Activated CD4-positive, alpha-beta T cell treated with anti-CD3 and anti-CD28 coated beads for 1 hour (primary cell): Measurements from ENCODE around the gene CUX1.
"Not testable (repeated sequence)": the region's sequence is repeated elsewhere in the genome, so short reads cannot be mapped to it uniquely, and the experiment has no call there.

Source experiments
- DNase-seq: peaks from one replicate; pipeline ENCODE4 v3.0.0-alpha.2; 2020

Gene CUX1

DNA sequence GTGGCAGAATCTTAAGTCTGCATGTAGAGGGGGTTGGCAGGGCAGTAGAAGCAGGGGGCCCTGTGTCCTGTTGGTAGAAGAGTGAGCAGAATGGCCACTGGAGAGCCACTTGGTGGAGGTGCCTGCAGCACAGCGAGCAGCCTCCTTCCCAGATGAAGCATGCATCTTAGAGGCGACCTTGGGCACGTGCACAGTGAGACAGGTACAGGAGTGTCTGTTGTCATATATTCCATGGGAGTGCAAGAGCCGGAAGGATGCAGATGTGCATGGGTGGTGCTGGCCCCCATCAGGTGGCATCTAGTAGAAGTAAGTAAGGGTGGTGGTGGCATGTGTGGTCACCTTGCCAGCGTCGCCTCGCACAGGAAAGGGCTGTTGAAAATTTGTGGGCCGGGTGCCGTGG, 53.9 kb downstream of the CUX1 start:
- DNase-seq = no peak

DNA sequence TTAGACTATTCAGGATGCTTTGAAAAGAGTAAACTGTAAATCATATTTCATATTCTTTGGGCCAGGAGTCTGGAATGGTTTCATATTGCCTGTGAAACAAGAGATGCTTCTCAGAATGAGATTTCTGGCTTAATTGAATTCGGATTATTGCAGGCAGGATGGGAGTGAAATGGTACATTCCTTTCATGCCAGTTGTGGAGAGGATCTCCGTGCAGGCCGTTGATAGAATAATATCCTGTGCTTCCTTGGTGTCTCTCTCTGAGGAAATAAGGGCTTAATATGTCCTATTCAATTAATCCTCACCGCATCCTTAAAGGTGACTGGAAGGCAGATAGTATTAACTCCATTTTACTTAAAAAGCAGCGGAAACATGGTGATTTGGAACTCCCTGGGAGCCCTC, 56.6 kb downstream of the CUX1 start:
- no peak for DNase-seq

DNA sequence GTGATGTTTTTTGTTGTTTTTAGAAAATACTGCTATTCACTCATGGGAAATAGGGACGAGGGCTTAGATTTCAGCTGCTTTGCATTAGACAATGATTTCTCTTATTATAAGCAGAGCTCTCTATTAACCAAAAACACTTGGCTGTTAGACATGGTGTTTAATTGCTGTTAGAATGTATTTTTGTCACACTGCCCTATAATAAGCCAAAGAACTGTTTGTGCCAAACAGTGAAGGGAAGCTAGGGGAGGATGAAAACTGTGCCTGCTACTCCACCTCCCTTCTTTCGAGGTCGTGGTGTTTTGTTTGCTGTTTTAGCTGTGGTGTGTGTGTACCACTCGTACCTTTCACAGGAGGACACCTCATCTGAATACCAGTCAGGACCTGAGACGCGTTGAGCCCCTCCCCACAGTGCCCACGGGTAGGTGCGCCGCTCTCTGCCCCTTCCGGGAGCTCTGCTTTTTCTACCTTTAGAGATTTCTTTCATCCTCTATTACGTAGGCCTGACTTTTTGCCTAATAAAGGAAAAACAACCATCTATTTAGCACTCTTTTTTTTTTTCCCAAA, 57.9 kb downstream of the CUX1 start:
- no peak for DNase-seq

DNA sequence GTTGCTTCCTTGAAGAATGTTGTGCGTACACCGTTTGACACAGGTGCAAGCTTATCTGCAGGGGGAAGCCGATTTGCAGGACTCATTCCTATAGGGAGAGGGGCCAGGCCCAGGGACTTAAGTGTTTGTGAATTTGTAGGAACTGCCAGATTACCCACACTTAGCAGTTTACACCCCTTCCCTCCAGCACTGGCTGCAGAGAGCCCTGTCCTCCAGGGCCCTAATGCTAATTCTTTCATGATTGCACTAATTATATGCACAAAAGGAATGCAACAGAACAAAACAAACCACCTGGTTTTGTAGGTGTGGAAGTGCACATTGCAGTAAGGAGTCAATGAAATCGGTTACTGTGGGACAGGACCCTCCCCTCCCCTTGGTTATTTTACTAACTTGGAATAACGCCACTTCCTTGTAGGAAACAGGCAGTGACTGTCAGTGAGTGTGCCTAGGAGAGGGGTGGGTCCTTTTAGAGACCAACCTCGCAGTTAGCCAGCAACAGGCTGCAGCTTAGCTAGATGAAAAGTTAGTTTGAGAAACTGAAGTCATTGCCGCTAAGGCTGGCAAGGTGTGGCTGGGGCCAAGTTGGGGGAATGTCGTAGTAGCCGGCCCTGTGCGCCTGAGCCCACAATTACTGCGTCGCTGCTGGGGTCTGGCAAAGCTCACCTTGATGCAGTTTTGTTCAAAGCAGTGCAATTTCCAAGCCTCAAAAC, 60.6 kb downstream of the CUX1 start:
- no peak for DNase-seq

DNA sequence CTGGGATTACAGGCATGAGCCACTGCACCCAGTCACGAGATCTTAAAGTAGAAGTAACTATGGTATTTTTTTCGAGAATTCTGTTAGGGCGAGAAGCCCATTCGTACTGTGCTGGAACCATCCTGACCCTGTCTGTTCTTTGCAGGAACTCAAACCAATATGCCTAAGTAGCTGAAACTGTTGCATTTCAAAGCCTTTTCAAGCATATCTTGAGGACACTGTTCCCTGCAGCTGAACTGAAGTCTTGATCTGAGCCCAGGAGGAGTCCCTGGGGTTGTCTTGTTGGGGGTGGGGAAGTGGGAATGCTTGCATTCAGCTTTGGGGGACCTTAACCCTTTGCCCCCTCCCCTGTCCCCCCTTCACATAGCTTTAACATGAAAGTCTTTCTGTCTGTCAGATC, 61.5 kb downstream of the CUX1 start:
- DNase-seq = no peak

DNA sequence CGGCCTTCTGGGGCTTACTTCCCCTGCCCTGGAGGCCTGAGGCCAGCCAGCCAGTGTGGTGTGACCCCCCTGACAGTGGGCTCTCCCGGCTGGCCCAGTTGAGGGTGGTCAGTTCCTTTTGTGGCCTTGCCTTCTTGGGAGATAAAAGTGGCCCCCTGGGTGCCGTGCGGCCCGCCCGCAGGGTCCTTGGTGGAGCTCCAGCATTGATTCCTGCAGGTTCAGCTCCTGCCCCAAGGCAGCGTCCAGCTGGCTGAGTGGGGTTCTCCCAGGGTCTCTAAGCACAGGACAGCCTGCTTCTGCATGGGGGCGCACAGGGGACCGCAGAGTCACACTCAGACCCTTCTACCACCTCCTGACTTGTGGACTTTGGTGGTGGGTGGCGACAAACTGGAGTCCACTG, 62.1 kb downstream of the CUX1 start:
- DNase-seq = no peak

DNA sequence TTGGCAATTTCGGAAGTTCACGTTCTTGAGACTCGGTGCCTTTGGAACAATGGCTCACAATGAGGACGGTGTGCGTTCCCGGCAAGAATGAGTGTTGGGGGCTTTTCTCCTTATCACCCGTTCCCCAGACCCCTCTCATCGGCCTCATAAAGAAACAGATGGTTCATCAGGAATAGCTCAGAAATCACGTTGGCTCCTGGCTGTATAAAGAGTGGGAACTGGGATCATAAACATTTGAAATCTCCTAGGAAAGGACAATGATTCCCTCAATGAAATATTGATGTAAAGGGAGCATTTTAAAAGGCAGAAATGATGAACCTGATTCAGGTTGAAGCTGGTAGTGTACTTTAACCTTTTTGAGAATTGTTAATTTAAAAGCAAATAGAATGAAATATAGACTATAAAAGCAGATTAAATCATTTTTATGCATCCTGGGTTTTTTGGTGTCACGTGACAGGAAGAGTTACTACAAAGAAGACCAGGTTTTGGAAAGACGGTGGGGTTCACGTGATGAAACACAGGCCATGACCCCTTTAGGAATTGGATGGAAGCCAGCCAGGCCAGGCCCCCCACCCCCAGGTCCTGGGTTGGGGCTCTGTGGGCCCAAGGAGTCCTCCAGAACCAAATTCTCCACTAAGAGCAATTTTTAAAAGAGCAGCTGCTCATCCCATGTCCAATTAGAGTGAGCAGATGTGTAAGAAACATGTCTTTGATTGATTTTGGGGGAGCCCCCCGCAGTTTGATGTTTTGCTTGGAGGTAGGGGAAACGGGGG, 63.0 kb downstream of the CUX1 start:
- no peak for DNase-seq

DNA sequence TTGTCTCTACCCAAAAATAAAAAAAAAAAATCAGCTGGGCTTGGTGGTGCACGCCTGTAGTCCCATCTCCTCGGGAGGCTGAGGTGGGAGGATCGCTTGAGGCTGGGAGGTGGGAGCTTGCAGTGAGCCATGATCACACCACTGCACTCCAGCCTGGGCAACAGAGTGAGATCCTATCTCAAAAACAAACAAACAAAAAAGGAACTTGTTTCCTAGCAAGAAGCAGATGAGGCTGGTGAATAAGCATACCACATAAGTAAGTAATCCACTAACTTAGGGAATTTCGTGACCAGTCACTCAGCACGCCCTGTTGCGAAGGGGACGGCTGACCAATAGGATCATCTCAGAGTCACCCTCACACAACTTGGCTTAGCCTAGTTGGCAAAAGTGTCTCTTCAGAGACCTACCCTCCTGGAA, 64.6 kb downstream of the CUX1 start:
- DNase-seq = no peak

DNA sequence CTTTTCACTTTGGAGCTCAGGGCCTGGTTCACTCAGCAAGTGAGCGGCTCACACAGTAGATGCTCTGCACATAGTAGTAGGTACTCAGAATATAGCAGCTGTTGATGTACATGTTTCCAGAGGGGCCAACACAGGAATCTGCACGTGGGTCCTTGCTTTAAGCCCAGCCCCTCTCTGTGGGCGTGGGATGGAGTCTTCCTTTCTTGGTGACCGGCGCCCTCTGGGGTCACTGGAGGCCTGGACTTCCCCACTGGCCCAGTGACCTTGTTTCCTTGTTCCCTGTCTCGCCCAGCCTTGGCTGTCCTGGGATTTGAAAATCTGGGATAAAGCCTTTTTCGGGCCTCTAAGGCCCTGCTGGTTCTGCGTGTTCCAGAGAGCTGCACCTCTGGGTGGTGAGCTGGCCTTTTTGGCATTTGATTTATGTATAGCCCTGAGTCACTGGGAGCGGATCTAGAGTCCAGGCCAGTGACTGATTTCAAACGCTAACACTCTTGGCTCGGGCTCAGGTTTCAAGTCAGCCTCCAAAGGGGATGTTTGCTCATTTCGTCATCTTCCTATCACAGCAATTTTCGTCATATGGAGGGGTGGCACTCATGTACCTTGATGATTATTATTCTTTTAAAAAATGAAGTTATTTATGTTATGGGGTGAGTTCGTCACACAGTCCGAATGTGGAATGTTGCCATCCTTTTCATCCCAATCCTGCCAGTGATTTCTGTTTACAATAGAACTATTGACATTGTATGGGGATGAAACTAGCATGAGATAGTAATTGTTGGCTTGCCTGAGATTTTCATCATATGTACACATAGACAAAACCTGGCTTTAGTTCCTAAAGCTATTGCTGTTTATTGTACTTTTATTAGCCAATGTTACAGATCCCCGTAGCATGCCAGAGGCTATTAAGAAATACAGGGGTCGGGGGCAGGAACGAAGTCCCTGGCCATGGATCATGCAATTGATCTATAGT, 65.5 kb downstream of the CUX1 start:
- DNase-seq = no peak

DNA sequence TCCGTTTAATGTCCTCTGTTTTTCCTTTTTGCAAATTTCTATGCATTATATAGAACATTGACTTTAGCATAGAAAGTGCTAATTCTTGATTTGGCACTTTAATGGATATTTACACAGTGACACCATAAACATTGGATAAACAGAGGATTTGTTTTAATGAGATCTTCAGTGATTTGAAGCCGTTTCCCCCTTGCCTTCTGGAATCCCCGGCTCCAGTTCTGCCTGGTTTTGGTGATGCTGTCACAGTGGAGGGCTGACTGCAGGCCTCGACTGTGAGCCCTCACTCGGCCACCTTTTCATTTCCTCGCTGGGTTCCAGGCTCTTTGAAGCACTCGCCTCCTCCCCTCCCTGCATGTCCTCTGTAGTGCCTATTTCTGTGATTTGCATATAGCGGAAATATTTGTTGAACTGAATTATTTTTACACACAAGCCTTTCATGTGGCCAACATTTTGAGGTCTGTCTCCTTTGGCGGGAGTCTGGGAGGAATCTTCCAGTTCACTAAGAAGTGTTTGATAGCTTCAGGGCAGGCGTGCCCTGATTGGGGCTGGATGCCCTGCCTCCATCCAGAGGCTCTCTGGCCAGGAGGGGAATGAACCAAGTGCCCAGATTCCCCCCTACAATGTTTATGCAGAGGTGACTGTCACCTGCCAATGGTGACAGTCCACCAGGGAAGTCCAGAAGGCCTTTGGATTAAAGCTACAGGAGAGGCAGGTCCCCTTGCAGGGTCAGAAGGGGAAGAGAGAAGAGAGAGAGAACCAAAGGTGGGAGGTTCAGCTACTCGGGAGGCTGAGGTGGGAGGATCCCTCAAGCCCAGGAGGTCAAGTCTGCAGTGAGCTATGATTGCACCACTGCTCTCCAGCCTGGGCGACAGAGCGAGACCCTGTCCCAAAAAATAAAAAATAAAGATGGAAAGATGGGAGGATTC, 67.5 kb downstream of the CUX1 start:
- DNase-seq = no peak

DNA sequence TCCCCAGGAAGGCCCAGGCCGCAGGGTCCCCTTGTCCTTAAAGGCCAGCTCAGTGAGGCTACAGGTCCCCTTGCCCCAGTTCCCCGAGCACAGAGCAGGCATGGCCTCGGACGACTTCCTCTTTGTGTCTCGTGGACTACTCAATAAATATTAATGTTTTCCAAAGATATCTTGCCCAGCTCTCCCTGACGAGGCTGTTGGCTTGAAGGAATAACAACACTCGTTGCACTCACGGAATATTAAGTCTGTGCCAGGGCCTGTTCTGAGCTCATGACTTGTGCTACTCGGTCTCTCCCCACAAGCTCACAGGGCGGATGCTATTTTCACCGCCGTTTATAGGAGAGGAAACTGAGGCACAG, 68.2 kb downstream of the CUX1 start:
- no peak for DNase-seq

DNA sequence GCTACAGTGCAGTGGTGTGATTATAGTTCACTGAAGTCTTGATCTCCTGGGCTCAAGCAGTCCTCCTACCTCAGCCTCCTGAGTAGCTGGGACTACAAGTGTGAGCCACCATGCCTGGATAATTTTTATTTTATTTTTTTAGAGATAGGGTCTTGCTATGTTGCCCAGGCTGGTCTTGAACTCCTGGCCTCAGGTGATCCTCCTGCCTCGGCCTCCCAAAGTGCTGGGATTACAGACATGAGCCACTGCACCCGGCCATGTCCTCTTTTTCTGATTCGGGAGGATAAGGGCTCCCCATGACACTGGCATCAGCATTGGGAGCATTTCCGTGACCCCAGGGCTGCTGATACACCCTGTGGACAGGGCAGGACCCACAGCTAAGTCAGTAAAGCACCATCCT, 69.9 kb downstream of the CUX1 start:
- DNase-seq = not testable (repeated sequence)

DNA sequence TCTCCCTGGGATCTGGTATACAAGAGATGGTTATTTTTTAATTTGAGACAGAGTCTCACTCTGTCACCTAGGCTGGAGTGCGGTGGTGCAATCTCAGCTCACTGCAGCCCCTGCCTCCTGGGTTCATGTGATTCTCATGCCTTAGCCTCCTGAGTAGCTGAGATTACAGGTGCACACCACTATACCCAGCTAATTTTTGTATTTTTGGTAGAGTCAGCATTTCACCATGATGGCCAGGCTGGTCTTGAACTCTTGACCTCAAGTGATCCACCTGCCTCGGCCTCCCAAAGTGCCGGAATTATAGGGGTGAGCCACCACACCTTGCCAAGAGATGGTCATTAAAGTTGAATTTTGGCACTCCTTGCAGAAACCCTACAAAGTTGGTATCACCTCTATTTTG, 71.1 kb downstream of the CUX1 start:
- DNase-seq = not testable (repeated sequence)

DNA sequence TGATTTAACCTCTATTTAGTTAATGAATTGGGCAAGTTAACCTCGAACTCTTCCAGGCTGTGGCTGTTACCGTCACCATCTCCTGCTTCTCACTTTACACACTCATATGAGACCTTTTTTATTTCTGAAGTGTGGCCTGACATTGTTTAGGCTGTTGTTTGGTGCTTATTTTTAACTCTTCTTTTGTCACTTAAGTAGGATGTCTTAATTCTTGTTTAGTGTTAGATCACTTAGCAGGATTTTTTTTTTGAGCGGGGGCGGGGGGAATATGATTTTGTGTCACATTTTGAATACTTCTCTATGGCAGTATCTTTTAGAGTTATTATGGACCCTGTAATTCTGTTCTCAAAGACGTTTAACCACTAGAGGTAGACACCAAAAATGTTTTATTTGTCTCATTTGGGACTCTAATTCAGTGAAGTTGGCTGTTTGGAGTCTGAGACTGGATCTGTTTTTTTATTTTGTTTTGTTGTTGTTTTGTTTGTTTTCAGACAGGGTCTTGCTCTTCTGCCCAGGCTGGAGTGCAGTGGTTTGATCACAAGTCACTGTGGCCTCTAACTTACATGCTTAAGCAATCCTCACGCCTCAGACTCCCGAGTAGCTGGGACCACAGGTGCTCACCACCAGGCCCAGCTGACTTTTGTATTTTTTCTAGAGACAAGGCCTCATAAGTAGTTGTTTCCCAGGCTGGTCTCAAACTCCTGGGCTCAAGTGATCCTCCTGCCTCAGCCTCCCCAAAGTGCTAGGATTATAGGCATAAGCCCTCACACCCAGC, 73.5 kb downstream of the CUX1 start:
- DNase-seq = no peak

DNA sequence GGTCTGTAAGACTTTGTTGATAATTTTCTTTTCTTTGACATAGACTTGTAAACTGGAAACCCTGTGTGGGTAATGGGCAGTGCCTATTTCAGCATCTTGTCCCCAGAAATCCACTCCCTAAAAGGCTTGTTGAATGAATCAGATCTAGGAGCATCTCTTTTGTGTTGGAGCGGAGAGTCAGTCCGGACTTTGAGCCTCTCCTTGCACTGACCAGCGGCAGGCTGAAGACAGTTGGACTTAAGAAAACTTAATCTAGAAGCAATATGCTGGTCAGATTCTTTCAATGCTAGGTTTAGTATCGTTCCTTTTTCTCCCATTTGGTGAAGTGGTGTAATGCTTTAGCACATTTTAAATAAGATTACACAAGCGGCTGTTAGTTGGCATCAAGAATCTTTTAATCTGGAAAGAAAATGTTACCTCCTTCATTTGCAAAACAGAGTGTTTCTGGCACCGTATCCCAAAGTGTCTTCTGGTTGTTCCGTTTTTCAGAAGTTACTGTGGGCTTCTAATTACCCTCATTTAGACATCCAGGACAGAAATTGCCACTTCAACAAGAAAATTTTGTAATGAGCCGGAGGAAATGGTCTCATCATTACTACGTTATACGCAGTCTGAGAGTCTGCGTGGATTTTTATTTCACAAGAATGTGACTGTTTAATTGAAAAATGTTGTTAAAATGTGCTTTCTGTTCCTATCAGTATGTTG, 74.7 kb downstream of the CUX1 start:
- no peak for DNase-seq

DNA sequence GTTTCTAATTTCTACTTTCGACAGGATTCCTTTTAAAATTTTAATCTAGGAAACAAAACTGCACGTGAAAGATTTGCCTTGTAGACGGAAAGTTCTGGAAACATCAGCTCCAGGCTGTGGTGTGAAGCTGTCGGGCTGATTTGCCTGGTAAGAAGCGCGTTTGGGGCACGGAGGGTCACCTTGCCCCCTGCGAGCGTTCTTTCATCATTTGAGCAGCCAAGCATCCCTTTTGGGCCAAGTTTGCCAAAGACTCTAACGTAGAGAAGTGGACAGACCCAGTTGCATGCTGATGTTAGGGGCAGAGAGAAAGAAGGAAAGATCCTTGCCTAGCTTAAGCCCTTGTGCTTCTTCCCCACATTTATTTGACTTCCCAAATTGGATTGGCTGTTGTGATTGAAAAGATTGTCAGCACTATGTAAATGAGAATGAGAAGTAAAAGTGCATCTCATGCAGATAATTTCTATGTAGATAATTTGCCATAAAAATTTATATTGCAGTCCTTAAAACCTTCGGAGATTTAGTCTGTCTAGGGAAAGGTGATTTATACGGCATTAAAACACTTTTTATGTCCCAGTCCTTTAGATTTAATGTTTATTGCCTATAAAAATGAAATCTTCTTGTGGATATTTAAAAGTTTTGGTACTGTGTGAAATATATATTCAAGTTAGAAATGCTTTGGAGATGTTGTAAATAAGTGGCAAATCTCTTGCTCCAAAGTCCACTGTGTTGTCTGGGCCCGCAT, 76.1 kb downstream of the CUX1 start:
- no peak for DNase-seq

DNA sequence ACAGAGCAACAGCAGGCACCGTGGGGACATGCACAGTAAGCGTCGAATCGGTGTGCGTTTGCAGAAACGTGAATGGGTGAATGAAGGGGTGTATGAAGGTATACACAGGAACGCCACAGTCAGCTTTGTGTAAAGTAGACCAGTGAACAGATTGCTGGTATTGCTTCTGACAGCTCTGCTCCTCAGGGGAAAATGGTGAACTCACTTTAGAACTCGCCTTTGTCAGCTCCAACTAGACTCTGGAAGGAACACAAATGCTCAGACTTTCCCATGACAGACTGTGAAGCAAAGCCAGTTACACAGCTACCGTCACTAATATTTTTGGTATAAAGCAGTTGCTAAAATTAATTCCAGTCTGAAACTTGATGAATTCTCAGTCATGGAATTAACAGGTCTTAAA, 78.9 kb downstream of the CUX1 start:
- no peak for DNase-seq

DNA sequence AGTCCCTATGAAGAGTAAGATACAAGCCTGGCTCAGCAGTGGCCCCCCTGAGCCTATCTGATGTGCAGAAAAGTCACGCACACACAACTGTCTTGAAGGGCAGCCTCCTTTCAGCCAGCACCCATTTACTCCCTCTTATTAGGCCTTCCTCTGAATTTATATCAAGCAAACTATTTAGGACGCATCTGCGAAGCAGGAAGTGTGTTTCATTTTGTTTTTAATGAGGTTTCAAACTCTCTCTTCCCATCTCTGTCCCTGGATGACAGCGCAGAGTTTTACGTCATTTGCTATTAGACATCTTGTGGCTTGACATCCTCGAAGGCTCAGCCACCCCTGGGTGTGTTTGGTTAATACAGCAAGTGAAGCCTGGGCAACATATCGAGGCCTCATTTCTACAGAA, 79.5 kb downstream of the CUX1 start:
- no peak for DNase-seq

DNA sequence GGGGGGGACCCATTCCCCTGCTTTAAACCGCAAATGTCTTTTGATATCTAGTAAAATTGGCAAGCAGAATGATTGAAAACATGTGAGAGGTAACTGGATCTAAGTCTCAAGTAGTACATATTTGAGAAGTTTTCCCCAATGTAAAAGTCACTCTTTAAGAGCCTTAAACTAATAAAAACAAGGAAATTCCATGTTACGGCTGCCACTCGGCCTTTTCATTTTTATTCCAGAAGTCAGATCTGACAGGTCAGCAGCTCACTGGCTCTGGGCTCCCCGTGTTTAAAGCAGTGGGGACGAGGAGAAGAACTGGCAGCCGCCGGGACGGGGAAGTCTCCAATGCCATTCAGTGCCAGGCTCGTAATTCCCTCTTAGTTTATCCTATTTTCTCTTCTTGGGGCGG, 80.7 kb downstream of the CUX1 start:
- DNase-seq = no peak

DNA sequence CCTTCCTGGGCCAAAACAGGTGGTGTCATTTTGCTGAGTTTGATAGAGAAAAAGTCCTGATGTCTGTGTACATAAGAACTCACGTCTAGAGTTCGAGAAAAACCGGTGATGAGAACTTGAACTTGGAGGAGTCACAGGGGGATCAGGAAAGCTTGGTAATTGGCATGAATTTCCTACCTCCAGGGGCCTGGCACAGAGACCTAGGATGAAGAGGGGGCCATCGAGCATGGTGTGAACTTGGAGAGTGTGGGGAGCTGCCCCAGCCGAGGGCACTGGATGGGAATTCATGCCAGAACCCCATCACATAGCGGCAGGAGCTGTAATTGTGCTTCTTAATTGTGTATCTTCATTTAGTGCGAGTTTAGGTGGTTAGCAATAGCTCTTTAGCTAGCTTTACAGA, 82.2 kb downstream of the CUX1 start:
- DNase-seq = no peak
